ENCODE measurements around the gene BANP.

- TF ChIP-seq MAX (IDR thresholded peaks at IDR 0.05; ENCODE audit: low read depth): no peak
- TF ChIP-seq MXI1 (IDR thresholded peaks at IDR 0.05; ENCODE audit: low read depth, low read length): no peak
- no peak for TF ChIP-seq CTCF (IDR thresholded peaks at IDR 0.05)
Observed at GRCh38 chr16:87926246-87927194, 24.7 kb upstream of the BANP start.
